SU-DHL-6 (cell line): Measurements from ENCODE around the gene SCN9A.

Source experiments
- H2AFZ ChIP-seq: fragments of 200-600 bp; sonication (generic); 2 replicates; pipeline ENCODE4 v1.6.1; 2014; ENCODE audit warnings: low read depth, mild to moderate bottlenecking, moderate library complexity, mixed read lengths, antibody characterized with exemption, low read length; ENCODE audit not compliant: severe bottlenecking
- H3F3A ChIP-seq: fragments of 200-600 bp; shearing (Covaris generic); 2 replicates; pipeline ENCODE4 v1.6.0; 2016; ENCODE audit warnings: antibody characterized with exemption, mild to moderate bottlenecking; ENCODE audit not compliant: insufficient read depth
- H3K27ac ChIP-seq: fragments of 200-600 bp; sonication (generic); 2 replicates; pipeline ENCODE4 v1.5.1; 2016; ENCODE audit warnings: low read depth, mild to moderate bottlenecking, low read length, moderate library complexity, mixed read lengths
- H3K27me3 ChIP-seq: fragments of 200-600 bp; sonication (generic), shearing (Covaris generic); 2 replicates; pipeline ENCODE4 v1.6.0; 2014; ENCODE audit warnings: mild to moderate bottlenecking, low read length
- H3K36me3 ChIP-seq: fragments of 200-600 bp; sonication (generic); 2 replicates; pipeline ENCODE4 v1.6.1; 2014; ENCODE audit warnings: mild to moderate bottlenecking, low read length, mixed read lengths
- H3K4me2 ChIP-seq: fragments of 300-600, 200-600 bp; shearing (Covaris generic), sonication (generic); 2 replicates; pipeline ENCODE4 v1.6.0; 2014; ENCODE audit warnings: low read length, low read depth, mild to moderate bottlenecking; ENCODE audit not compliant: poor library complexity, severe bottlenecking
- H3K4me3 ChIP-seq: fragments of 200-600 bp; sonication (generic); 2 replicates; pipeline ENCODE4 v1.5.1; 2014; ENCODE audit warnings: antibody characterized with exemption, low read length, mild to moderate bottlenecking, mixed read lengths; ENCODE audit not compliant: insufficient read depth, poor library complexity, severe bottlenecking
- H3K79me2 ChIP-seq: fragments of 200-600 bp; sonication (generic); 2 replicates; pipeline ENCODE4 v1.6.1; 2014; ENCODE audit warnings: mild to moderate bottlenecking, low read length, moderate library complexity; ENCODE audit not compliant: insufficient read depth
- H3K9ac ChIP-seq: fragments of 200-600 bp; sonication (generic); 2 replicates; pipeline ENCODE4 v1.7.0; 2014; ENCODE audit warnings: mild to moderate bottlenecking, low read length
- H3K9me2 ChIP-seq: fragments of 200-600 bp; sonication (generic); replicated peaks from 2 replicates; pipeline ENCODE4 v1.6.1; 2014; ENCODE audit warnings: low read length; ENCODE audit not compliant: insufficient read depth
- H3K9me3 ChIP-seq: fragments of 200-600 bp; sonication (generic); 2 replicates; pipeline ENCODE4 v1.6.1; 2014; ENCODE audit warnings: low read length, mixed read lengths; ENCODE audit not compliant: insufficient read depth
- H4K20me1 ChIP-seq: fragments of 200-600 bp; sonication (generic); 2 replicates; pipeline ENCODE4 v1.6.1; 2014; ENCODE audit warnings: low read depth, mild to moderate bottlenecking, antibody characterized with exemption, low read length, moderate library complexity, mixed read lengths
- EZH2phosphoT487 ChIP-seq: fragments of 200-600 bp; sonication (generic), shearing (Covaris generic); conservative IDR thresholded peaks from 2 replicates; pipeline ENCODE4 v1.6.1; 2018; ENCODE audit warnings: mild to moderate bottlenecking, antibody characterized with exemption, low read length, moderate library complexity, mixed read lengths
- TF ChIP-seq, protein P1 (sequence below): fragments of 200-600 bp; sonication (generic); IDR thresholded peaks from one replicate; pipeline ENCODE4 v1.5.1; 2017; ENCODE audit warnings: antibody characterized with exemption, mild to moderate bottlenecking, low read length, moderate library complexity; ENCODE audit not compliant: insufficient read depth, poor library complexity, severe bottlenecking

Gene SCN9A

DNA sequence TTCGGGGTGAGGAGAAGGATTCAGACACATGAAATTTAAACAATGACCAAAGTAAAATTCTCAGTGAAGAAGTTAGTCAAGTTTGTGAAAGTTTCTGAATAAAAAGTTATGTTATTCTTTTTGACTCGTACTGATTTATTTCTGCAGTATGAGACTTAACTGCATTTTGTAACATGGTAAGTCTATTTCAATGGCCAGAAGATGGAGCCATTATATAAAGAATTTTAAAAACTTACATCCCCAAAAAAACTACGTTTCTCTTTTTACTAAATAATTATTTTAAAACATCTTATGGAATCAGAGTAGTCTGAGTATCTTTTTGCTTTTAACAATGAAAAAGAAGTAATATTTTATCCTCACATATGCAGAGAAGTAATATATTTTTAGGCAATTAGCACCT lies 196.5 kb downstream of the SCN9A start:
- H3K27me3 ChIP-seq: no peaks in the 10 kb centered on the region
- TF ChIP-seq, protein P1, sequence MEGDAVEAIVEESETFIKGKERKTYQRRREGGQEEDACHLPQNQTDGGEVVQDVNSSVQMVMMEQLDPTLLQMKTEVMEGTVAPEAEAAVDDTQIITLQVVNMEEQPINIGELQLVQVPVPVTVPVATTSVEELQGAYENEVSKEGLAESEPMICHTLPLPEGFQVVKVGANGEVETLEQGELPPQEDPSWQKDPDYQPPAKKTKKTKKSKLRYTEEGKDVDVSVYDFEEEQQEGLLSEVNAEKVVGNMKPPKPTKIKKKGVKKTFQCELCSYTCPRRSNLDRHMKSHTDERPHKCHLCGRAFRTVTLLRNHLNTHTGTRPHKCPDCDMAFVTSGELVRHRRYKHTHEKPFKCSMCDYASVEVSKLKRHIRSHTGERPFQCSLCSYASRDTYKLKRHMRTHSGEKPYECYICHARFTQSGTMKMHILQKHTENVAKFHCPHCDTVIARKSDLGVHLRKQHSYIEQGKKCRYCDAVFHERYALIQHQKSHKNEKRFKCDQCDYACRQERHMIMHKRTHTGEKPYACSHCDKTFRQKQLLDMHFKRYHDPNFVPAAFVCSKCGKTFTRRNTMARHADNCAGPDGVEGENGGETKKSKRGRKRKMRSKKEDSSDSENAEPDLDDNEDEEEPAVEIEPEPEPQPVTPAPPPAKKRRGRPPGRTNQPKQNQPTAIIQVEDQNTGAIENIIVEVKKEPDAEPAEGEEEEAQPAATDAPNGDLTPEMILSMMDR: no peak
- no peak for TF ChIP-seq EZH2phosphoT487
- no peaks in the 10 kb centered on the region for H4K20me1 ChIP-seq
- no peak overlapping the region for H2AFZ ChIP-seq
- no peaks in the 10 kb centered on the region for H3K36me3 ChIP-seq
- H3K9me3 ChIP-seq: no peaks in the 10 kb centered on the region
- H3F3A ChIP-seq: no peaks in the 10 kb centered on the region
- H3K4me2 ChIP-seq: no peak overlapping the region
- H3K9ac ChIP-seq: no peak overlapping the region
- no peak overlapping the region for H3K4me3 ChIP-seq
- no peaks in the 10 kb centered on the region for H3K9me2 ChIP-seq
- H3K27ac ChIP-seq: no peak overlapping the region
- H3K79me2 ChIP-seq: no peaks in the 10 kb centered on the region

DNA sequence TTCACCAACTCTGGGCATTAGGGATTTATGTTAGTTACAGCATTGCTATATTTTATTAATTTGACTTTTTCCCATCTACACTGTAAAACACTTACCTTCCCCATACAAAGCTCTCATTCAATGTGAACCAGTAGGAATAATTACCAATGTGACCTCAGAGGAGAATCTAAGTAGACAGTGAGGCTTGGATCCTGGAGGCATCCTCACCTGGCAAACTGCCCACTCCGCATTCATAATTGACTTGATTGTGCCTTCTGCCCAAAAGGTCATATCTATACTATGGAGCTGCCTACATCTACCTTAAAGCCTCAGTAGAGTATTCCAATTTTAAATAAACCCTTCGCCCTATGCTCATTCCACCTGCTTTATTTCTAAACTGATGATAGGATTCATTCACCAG lies 202.5 kb downstream of the SCN9A start:
- no peak overlapping the region for H3K27ac ChIP-seq
- H3K4me3 ChIP-seq: no peak overlapping the region
- H2AFZ ChIP-seq: no peak overlapping the region
- H3K9ac ChIP-seq: no peak overlapping the region
- H3K9me3 ChIP-seq: no peaks in the 10 kb centered on the region
- no peak overlapping the region for H3K4me2 ChIP-seq
- no peak for TF ChIP-seq EZH2phosphoT487
- TF ChIP-seq, protein P1: no peak
- H3K79me2 ChIP-seq: no peaks in the 10 kb centered on the region
- no peaks in the 10 kb centered on the region for H3K27me3 ChIP-seq
- no peaks in the 10 kb centered on the region for H3K9me2 ChIP-seq
- H4K20me1 ChIP-seq: no peaks in the 10 kb centered on the region; the same call in 1 of the 2 replicates
- H3F3A ChIP-seq: no peaks in the 10 kb centered on the region
- H3K36me3 ChIP-seq: no peaks in the 10 kb centered on the region

DNA sequence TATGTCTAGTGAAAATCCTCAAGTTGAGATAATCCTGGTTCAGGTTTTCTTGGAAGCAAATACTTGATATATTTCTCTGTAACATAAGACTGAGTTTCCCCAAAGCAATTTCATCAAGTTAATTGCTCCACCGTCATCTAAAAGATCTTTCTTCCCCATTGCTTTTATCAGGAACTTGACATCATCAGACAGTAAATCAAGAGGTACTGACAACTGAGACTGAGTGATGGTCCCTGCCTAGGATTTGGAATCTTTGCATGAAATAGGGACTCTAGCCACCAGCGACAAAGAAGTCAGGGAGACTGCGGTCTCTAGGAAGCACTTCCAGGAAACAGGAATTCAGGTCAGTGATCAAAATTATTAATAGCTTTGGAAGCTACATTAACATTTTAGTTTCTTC lies 204.5 kb downstream of the SCN9A start:
- no peaks in the 10 kb centered on the region for H3K27me3 ChIP-seq
- H3K9ac ChIP-seq: no peak overlapping the region
- no peak overlapping the region for H2AFZ ChIP-seq
- H3K9me2 ChIP-seq: no peaks in the 10 kb centered on the region
- no peak overlapping the region for H3K4me2 ChIP-seq
- no peaks in the 10 kb centered on the region for H3K79me2 ChIP-seq
- no peaks in the 10 kb centered on the region for H3K9me3 ChIP-seq
- no peak overlapping the region for H3K27ac ChIP-seq
- H3K4me3 ChIP-seq: no peak overlapping the region
- no peaks in the 10 kb centered on the region; the same call in 1 of the 2 replicates for H4K20me1 ChIP-seq
- TF ChIP-seq EZH2phosphoT487: no peak
- no peaks in the 10 kb centered on the region for H3F3A ChIP-seq
- no peaks in the 10 kb centered on the region for H3K36me3 ChIP-seq

DNA sequence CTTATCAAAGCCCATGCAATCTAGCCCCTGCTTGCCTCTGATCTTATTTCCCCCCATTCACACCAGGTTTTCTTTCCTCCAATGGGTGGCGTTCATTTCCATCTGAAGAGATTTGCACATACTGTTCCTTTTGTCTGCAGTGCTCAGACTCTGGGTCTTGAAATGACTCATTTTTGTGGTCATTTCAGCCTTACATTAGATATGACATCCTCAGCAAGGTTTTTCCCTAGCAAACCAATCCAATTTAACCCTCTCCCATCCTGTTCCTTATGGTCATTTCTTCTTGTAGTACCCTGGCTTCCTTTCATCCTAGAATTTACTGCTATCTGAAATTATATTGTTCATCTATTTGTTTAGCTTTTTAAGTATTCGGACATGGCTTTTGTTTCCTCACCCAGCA lies 205.4 kb downstream of the SCN9A start:
- H3K9me2 ChIP-seq: no peaks in the 10 kb centered on the region
- no peak overlapping the region for H3K9ac ChIP-seq
- no peak for TF ChIP-seq EZH2phosphoT487
- TF ChIP-seq, protein P1: no peak
- H3F3A ChIP-seq: no peaks in the 10 kb centered on the region
- no peak overlapping the region for H3K4me2 ChIP-seq
- no peaks in the 10 kb centered on the region for H3K36me3 ChIP-seq
- no peaks in the 10 kb centered on the region for H3K9me3 ChIP-seq
- no peak overlapping the region for H3K4me3 ChIP-seq
- no peak overlapping the region for H2AFZ ChIP-seq
- H3K27ac ChIP-seq: no peak overlapping the region
- H4K20me1 ChIP-seq: no peaks in the 10 kb centered on the region; the same call in 1 of the 2 replicates
- no peaks in the 10 kb centered on the region for H3K79me2 ChIP-seq
- H3K27me3 ChIP-seq: no peaks in the 10 kb centered on the region
